ENCODE data around the gene ULK3. TPM values are rescaled to one million over a fixed set of nuclear protein-coding genes. Genes with fewer than 3 reads are reported as not detected.
A peak's percentile ranks its signal among the peaks of the same experiment; 100 is the strongest.

ULK3 gene
- total RNA-seq, 6 experiments from 2014 or later, result 12.5 to 18.9 (median 16.1) TPM

DNA sequence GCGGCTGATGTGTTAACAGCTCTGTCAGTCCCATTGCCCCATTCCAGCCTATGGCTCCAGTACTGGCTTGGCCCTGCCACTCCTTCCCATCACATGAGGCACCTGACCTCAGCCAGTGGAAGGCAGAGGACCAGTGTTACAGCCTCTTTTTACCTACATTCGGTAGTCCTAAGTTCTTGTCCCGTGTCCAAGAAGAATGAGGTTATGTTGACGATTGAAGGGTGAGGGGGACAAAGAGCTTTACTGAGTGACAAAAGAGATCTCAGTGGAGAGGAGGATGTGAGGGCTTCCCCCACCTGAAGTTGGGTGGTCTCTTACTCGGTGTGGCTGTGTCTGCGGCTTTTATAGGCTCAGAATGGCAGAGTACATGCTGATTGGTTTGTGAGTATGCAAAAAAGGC is 39.6 kb upstream of the ULK3 start:
- no peak overlapping the region for H3K27ac Mint-ChIP-seq
- peaks cover 19% of the 10 kb centered on the region for H3K4me1 Mint-ChIP-seq (ENCODE audit: low read depth)
- TF ChIP-seq, protein P1, sequence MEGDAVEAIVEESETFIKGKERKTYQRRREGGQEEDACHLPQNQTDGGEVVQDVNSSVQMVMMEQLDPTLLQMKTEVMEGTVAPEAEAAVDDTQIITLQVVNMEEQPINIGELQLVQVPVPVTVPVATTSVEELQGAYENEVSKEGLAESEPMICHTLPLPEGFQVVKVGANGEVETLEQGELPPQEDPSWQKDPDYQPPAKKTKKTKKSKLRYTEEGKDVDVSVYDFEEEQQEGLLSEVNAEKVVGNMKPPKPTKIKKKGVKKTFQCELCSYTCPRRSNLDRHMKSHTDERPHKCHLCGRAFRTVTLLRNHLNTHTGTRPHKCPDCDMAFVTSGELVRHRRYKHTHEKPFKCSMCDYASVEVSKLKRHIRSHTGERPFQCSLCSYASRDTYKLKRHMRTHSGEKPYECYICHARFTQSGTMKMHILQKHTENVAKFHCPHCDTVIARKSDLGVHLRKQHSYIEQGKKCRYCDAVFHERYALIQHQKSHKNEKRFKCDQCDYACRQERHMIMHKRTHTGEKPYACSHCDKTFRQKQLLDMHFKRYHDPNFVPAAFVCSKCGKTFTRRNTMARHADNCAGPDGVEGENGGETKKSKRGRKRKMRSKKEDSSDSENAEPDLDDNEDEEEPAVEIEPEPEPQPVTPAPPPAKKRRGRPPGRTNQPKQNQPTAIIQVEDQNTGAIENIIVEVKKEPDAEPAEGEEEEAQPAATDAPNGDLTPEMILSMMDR (IDR thresholded peaks at IDR 0.05), result no peak
- H3K36me3 Mint-ChIP-seq (ENCODE audit: low read depth), result no peaks in the 10 kb centered on the region; the same call in 1 of the 2 replicates
- peaks cover 6% of the 10 kb centered on the region; the same call in 1 of the 2 replicates for H3K9me3 Mint-ChIP-seq
- DNase-seq, result no peak
- H3K27me3 Mint-ChIP-seq (ENCODE audit: insufficient read depth), result peaks cover 3% of the 10 kb centered on the region
- H3K4me3 Mint-ChIP-seq, result no peak overlapping the region

DNA sequence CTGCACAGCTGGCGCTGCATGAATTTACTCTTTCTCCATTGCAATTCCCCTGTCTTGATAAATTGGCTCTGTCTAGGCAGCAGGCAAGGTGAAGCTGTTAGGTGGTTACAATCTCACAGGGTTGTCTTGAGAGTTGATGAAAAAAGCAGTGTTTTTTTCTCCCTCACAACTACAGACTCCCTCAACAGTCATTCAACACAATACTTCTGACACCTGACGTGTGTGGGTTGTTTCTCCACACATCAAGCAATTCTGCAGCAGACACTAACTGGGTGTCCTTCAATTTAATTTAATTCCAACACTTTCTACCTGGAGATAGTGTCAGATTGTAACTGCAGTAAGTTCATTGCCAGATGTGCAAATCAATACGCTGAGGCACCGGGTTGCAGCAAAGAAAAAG is 35.3 kb upstream of the ULK3 start:
- no peak overlapping the region for H3K27ac Mint-ChIP-seq
- peaks cover 9% of the 10 kb centered on the region for H3K27me3 Mint-ChIP-seq (ENCODE audit: insufficient read depth)
- TF ChIP-seq, protein P1 (IDR thresholded peaks at IDR 0.05), result no peak
- H3K9me3 Mint-ChIP-seq, result peaks cover 6% of the 10 kb centered on the region; the same call in 1 of the 2 replicates
- peaks cover 7% of the 10 kb centered on the region; the same call in 1 of the 2 replicates for H3K4me1 Mint-ChIP-seq (ENCODE audit: low read depth)
- no peak overlapping the region for H3K4me3 Mint-ChIP-seq
- H3K36me3 Mint-ChIP-seq (ENCODE audit: low read depth), result no peaks in the 10 kb centered on the region; the same call in 1 of the 2 replicates
- no peak for DNase-seq

DNA sequence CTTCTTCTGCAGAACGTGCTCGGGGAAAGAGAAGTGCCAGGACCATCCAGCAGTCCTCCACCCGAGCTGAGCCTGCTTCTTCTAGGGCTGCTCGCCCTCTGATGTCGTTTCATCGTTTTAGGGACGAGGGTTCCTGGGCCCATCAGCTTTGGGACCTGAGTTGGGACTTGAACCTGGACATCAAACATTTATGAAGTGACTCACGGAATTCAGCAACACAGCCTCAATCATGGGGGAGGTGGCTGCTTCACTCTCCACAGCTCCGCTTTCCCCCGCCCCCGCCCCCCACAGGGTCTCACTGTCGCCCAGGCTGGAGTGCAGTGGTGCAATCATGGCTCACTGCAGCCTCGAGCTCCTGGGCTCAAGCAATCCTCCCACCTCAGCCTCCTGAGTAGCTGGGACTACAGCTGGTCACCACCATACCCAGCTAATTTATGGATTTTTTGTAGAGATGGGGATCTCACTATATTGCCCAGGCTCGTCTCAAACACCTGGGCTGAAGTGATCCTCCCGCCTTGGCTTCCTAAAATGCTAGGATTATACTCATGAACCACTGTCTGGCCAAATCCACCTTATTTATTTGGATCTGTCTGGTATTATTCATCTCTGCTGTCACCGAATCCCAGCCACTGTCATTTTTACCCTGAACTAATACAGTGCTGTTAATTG is 30.9 kb upstream of the ULK3 start:
- peaks cover 9% of the 10 kb centered on the region for H3K27me3 Mint-ChIP-seq (ENCODE audit: insufficient read depth)
- H3K4me3 Mint-ChIP-seq, result peak overlapping the region; percentile 99
- H3K27ac Mint-ChIP-seq, result peak overlapping the region; percentile 96; the same call in 1 of the 2 replicates
- no peaks in the 10 kb centered on the region for H3K9me3 Mint-ChIP-seq
- TF ChIP-seq, protein P1 (IDR thresholded peaks at IDR 0.05), result no peak
- no peak for DNase-seq
- H3K4me1 Mint-ChIP-seq (ENCODE audit: low read depth), result peaks cover 32% of the 10 kb centered on the region
- H3K36me3 Mint-ChIP-seq (ENCODE audit: low read depth), result peaks cover 10% of the 10 kb centered on the region

DNA sequence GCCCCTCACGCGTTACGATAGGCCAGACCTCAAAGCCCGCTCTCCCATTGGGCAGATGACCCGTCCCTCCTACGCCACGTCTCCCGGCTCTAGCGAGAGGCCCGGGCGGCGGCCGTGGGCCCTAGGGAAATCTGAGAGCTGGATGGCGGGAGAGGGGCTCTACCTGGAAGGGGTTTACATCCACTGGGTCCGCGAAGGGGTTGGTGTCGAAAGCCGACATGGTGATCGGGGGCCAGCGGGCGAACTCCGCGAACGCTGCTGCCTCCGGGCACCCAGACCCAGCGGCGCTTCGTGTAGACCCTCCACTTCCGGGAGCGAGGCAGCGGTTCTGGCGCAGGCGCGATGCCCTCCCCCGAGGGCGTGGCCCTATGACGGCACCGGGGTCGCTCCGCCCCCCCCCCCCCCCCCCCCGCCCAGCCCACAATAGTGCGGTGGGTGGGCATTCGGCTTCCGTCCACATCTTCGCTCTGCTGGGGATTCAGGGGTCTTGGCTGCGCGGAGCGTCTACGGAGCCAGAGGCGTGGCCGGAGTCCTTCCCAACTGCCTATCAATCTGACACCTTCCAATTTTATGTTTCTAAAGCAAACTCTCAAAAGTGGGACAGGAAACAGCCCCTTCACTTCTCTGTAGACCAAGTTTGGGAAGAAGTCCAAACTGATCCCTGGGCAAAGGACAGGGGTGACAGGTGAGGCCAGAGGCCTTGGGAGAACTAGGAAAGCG is 30.2 kb upstream of the ULK3 start, which contains the start of gene SCAMP2:
TSS of gene SCAMP2 (minus strand) at position 330 of the 720 bp plus-strand sequence. CDS start at position 220, 110 bp downstream.
- Mint-ChIP-seq H3K4me3 (peak within 1 kb of the TSS; percentile 99), H3K9me3 (no peaks in the 10 kb centered on the region), H3K36me3 (ENCODE audit: low read depth) (peaks cover 10% of the 10 kb centered on the region), H3K4me1 (ENCODE audit: low read depth) (peaks cover 34% of the 10 kb centered on the region), H3K27ac (peak within 1 kb of the TSS; percentile 96), H3K27me3 (ENCODE audit: insufficient read depth) (peaks cover 9% of the 10 kb centered on the region)
- peak; percentile 88 for DNase-seq
- TF ChIP-seq, protein P1 (IDR thresholded peaks at IDR 0.05), result no peak

DNA sequence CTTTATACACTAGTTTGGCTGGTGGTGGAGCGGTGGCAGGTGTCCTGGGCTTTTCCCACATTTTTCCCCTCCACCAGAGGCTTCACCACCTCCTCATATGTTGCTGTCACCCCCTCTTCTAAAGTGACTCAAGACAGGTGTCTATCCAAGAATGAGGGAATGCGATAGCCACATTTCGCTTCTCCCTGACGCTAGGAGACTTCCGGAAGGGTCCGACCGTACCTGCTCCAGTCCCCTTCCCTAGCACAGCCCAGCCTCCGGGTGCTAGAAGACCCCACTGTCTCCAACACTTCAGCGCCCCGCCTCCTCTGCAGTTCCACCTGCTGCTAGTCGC is 29.7 kb upstream of the ULK3 start:
- TF ChIP-seq, protein P1 (IDR thresholded peaks at IDR 0.05), result no peak
- Mint-ChIP-seq H3K36me3 (ENCODE audit: low read depth) (peaks cover 15% of the 10 kb centered on the region), H3K4me3 (peak overlapping the region; percentile 99), H3K27ac (peak overlapping the region; percentile 96), H3K9me3 (no peaks in the 10 kb centered on the region), H3K4me1 (ENCODE audit: low read depth) (peaks cover 38% of the 10 kb centered on the region), H3K27me3 (ENCODE audit: insufficient read depth) (peaks cover 6% of the 10 kb centered on the region)
- no peak for DNase-seq

Data from HFFc6 (cell line).